SJCRH30 (cell line): ENCODE measurements around the gene CERS2. TPM values are rescaled to one million over a fixed set of nuclear protein-coding genes. Genes with fewer than 3 reads are reported as not detected.

Experiments
- DNase-seq, 2 experiments: peaks; one replicate each; pipeline ENCODE4 v3.0.0-alpha.2; 2015 to 2020
- H3K27ac ChIP-seq: fragments of 250-450 bp; sonication (Bioruptor Pico); 2 replicates; pipeline ENCODE4 v1.5.1; 2020; ENCODE audit warnings: mild to moderate bottlenecking, moderate library complexity
- H3K27me3 ChIP-seq: fragments of 250-450 bp; sonication (Bioruptor Pico); 2 replicates; pipeline ENCODE4 v1.5.1; 2020; ENCODE audit warnings: mild to moderate bottlenecking, moderate library complexity
- H3K36me3 ChIP-seq: fragments of 250-450 bp; sonication (Bioruptor Pico); 2 replicates; pipeline ENCODE4 v1.5.1; 2020; ENCODE audit warnings: mild to moderate bottlenecking, moderate library complexity
- H3K4me1 ChIP-seq: fragments of 250-450 bp; sonication (Bioruptor Pico); 2 replicates; pipeline ENCODE4 v1.5.1; 2020; ENCODE audit warnings: mild to moderate bottlenecking, moderate library complexity
- H3K4me3 ChIP-seq: fragments of 250-450 bp; sonication (Bioruptor Pico); 2 replicates; pipeline ENCODE4 v1.5.1; 2020; ENCODE audit warnings: mild to moderate bottlenecking, moderate library complexity
- H3K9me3 ChIP-seq: fragments of 250-450 bp; sonication (Bioruptor Pico); replicated peaks from 2 replicates; pipeline ENCODE4 v1.5.1; 2020; ENCODE audit warnings: mild to moderate bottlenecking, moderate library complexity
- total RNA-seq: library from RNA; depleted of rRNA; stranded (reverse); fragments of >200 nt; shearing (Covaris generic); gene quantifications from 2 replicates; pipeline ENCODE4 v1.2.3, GENCODE V29; 2014

CERS2 gene
- total RNA-seq, 1 experiment from 2014 or later = 95.2 TPM

- no peak for DNase-seq
- H3K9me3 ChIP-seq = no peaks in the 10 kb centered on the region
- peaks cover 17% of the 10 kb centered on the region for H3K4me1 ChIP-seq
- no peak overlapping the region for H3K27ac ChIP-seq
- H3K4me3 ChIP-seq = no peak overlapping the region
- no peaks in the 10 kb centered on the region for H3K36me3 ChIP-seq
- no peaks in the 10 kb centered on the region for H3K27me3 ChIP-seq
These were observed 28.5 kb upstream of the CERS2 start for GRCh38 chr1:151003180-151003579.

- H3K27ac ChIP-seq = no peak overlapping the region
- no peak for DNase-seq
- H3K9me3 ChIP-seq = no peaks in the 10 kb centered on the region
- H3K4me3 ChIP-seq = no peak overlapping the region
- H3K36me3 ChIP-seq = no peaks in the 10 kb centered on the region
- no peaks in the 10 kb centered on the region for H3K27me3 ChIP-seq
- peaks cover 17% of the 10 kb centered on the region for H3K4me1 ChIP-seq
These were observed 28.0 kb upstream of the CERS2 start for GRCh38 chr1:151002611-151003010.

GRCh38 chr1:151002051-151002450 is 27.4 kb upstream of the CERS2 start:
- no peaks in the 10 kb centered on the region for H3K27me3 ChIP-seq
- no peak overlapping the region for H3K27ac ChIP-seq
- no peak for DNase-seq
- no peak overlapping the region for H3K4me3 ChIP-seq
- H3K36me3 ChIP-seq = no peaks in the 10 kb centered on the region
- no peaks in the 10 kb centered on the region for H3K9me3 ChIP-seq
- H3K4me1 ChIP-seq = peaks cover 17% of the 10 kb centered on the region

DNA sequence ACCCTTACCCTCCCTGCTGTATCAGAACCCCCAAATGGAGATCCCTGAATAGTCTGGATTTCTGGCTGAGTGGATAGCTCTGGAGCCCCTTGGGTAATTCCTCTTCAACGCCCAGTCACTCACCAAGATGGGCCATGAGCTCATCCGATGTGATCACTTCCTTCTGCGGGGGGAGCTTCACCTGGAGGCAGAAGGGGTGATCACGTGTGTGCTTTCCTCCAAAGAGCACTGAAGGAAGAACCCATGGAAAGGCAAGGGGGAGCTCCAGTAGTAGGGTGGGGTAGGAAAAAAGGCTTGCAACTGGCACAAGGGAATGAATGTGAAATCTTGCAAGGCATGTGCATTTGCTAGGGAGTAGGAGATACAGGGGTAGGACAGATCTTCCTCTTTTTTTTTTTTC is 27.0 kb upstream of the CERS2 start:
- Histone ChIP-seq H3K9me3 (no peaks in the 10 kb centered on the region), H3K4me1 (peaks cover 17% of the 10 kb centered on the region), H3K4me3 (no peak overlapping the region), H3K27ac (no peak overlapping the region), H3K27me3 (no peaks in the 10 kb centered on the region), H3K36me3 (no peaks in the 10 kb centered on the region)
- no peak for DNase-seq

- peaks cover 14% of the 10 kb centered on the region for H3K4me1 ChIP-seq
- DNase-seq = no peak
- H3K9me3 ChIP-seq = no peaks in the 10 kb centered on the region
- H3K4me3 ChIP-seq = no peak overlapping the region
- H3K27me3 ChIP-seq = no peaks in the 10 kb centered on the region
- H3K27ac ChIP-seq = no peak overlapping the region
- H3K36me3 ChIP-seq = no peaks in the 10 kb centered on the region
These were observed 25.8 kb upstream of the CERS2 start for GRCh38 chr1:151000408-151000807.

GRCh38 chr1:150999926-151000325 is 25.3 kb upstream of the CERS2 start:
- H3K4me1 ChIP-seq = peaks cover 14% of the 10 kb centered on the region
- no peak overlapping the region for H3K4me3 ChIP-seq
- no peak for DNase-seq
- H3K27ac ChIP-seq = no peak overlapping the region; the same call in 1 of the 2 replicates
- H3K36me3 ChIP-seq = no peaks in the 10 kb centered on the region
- no peaks in the 10 kb centered on the region for H3K27me3 ChIP-seq
- no peaks in the 10 kb centered on the region for H3K9me3 ChIP-seq

DNA sequence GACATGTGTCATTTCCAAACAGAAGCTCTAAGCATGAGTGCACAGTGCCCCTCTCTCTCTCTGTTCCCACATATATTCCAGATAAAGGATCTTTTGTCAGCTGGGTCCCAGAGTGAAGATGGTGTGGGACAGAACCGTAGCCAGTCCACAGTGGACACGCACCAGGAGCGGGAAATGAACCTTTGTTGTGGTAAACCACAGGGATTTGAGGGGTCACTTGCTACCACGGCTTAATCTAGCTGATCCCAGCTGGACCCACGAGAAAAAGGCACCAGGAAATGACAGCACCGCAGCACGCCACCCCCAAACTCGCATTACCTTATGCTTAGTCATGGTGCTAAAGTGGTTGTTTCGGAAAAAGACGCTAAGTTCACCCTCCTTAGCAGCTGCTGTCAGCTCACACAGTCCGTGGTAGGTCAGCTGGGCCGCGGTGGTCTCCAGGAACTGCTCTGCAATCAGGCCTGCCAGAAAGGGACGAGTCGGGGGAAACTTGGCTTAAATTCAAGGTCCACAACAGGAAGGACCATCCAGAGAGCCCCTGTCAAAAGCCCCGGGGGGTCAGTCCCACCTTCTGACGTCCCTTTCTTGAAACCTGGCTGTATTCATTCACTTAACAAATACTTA is 24.5 kb upstream of the CERS2 start:
- peak; percentile 79 to 85 for DNase-seq
- Histone ChIP-seq H3K27ac (peak overlapping the region; percentile 51), H3K4me3 (peak overlapping the region; percentile 22), H3K27me3 (no peaks in the 10 kb centered on the region), H3K36me3 (no peaks in the 10 kb centered on the region), H3K4me1 (peaks cover 14% of the 10 kb centered on the region), H3K9me3 (no peaks in the 10 kb centered on the region)

- Histone ChIP-seq H3K27me3 (no peaks in the 10 kb centered on the region), H3K4me3 (no peak overlapping the region), H3K27ac (no peak overlapping the region), H3K4me1 (peaks cover 14% of the 10 kb centered on the region), H3K9me3 (no peaks in the 10 kb centered on the region), H3K36me3 (no peaks in the 10 kb centered on the region)
- DNase-seq = no peak
These were observed 23.3 kb upstream of the CERS2 start for GRCh38 chr1:150997949-150998348.

DNA sequence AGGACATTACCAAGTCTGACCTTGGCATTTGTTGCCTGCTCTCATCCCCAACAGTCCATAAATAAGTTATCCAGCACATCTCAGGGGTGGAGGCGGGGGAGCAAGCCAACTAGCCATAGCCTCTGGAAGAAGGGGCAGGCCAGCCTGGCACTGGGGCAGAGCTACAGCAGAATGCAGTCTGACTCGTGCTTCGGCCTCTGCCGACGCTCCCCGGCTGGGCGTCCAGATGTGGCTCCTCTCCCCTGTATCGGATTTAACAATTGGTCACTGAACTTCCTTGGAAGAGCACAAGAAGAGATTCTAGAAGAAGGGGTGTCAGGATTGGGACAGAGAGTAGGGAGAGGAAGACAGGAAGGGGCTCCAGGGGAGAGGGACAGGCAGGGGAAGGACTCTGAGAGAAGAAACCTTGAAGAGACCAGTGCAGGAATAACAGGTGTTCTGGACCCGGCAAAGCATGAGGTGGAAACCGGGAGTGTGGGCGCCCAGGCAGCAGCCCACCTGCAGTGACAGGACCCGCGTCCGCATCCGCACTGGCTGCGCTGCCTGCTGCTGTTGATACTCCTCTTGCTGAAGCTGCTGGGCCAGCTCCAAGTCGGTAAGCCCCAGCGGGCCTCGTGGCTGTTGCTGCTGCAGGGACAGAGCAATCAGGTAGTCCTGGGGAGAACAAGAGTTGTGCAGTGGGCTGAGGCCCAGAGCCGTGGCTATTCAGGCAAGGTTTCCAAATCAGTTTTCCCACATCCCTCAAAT is 22.7 kb upstream of the CERS2 start:
- Histone ChIP-seq H3K4me3 (no peak overlapping the region), H3K4me1 (peaks cover 14% of the 10 kb centered on the region), H3K27ac (no peak overlapping the region), H3K9me3 (no peaks in the 10 kb centered on the region), H3K27me3 (no peaks in the 10 kb centered on the region), H3K36me3 (no peaks in the 10 kb centered on the region)
- DNase-seq = no peak

DNA sequence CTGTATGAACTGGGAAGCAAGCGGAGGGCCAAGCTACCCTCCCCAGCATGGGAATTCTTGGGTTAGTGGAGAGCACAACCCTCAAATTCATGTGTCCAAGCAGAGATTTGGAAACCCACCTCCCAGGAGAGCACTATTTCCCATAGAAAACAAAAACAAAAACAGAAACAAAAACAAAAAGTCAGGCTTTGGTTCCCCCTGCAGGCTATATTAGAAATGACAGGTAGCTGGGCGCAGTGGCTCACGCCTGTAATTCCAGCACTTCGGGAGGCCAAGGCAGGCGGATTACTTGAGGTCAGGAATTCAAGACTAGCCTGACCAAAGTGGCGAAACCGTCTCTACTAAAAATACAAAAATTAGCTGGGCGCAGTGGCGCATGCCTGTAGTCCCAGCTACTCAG is 21.3 kb upstream of the CERS2 start:
- peak in 1 of 2 experiments; percentile 54 for DNase-seq
- Histone ChIP-seq H3K27me3 (no peaks in the 10 kb centered on the region), H3K36me3 (no peaks in the 10 kb centered on the region), H3K27ac (no peak overlapping the region), H3K9me3 (no peaks in the 10 kb centered on the region), H3K4me1 (peaks cover 14% of the 10 kb centered on the region), H3K4me3 (no peak overlapping the region)

DNA sequence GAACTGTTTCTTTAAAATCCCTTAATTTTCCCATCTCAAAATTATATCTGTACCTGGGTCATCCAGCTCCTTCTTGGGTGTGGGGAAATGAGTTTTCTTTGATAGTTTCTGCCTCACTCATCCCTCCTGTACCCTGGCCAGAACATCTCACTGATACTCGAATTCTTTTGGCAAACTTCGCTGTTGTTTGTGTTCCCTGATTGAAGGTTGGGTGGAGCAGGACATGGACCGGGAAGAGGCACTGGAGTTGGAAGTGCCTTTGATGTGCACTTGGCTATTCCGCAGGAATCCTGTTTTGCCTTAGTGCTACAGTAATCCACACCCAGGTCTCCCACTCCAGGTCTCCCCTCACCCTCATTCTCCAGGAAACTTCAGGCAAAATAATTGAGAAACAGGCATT is 20.8 kb upstream of the CERS2 start:
- no peaks in the 10 kb centered on the region for H3K36me3 ChIP-seq
- H3K27ac ChIP-seq = no peak overlapping the region
- H3K4me3 ChIP-seq = no peak overlapping the region
- no peaks in the 10 kb centered on the region for H3K9me3 ChIP-seq
- no peaks in the 10 kb centered on the region for H3K27me3 ChIP-seq
- peaks cover 14% of the 10 kb centered on the region for H3K4me1 ChIP-seq
- no peak for DNase-seq

- DNase-seq = no peak
- H3K9me3 ChIP-seq = no peaks in the 10 kb centered on the region
- H3K27ac ChIP-seq = no peak overlapping the region
- no peaks in the 10 kb centered on the region for H3K27me3 ChIP-seq
- H3K4me1 ChIP-seq = peaks cover 7% of the 10 kb centered on the region
- no peaks in the 10 kb centered on the region for H3K36me3 ChIP-seq
- no peak overlapping the region for H3K4me3 ChIP-seq
These were observed 19.6 kb upstream of the CERS2 start for GRCh38 chr1:150994248-150994647.

GRCh38 chr1:150992626-150993025 is 18.0 kb upstream of the CERS2 start:
- Histone ChIP-seq H3K9me3 (no peaks in the 10 kb centered on the region), H3K36me3 (no peaks in the 10 kb centered on the region), H3K4me3 (no peak overlapping the region), H3K27me3 (no peaks in the 10 kb centered on the region), H3K27ac (no peak overlapping the region), H3K4me1 (no peaks in the 10 kb centered on the region)
- DNase-seq = no peak

- no peaks in the 10 kb centered on the region for H3K9me3 ChIP-seq
- DNase-seq = no peak
- no peak overlapping the region for H3K4me3 ChIP-seq
- H3K27ac ChIP-seq = no peak overlapping the region
- H3K4me1 ChIP-seq = 0 out of 2 replicates have a peak, but pooled peaks cover 3% of the 10 kb centered on the region
- H3K27me3 ChIP-seq = no peaks in the 10 kb centered on the region
- no peaks in the 10 kb centered on the region for H3K36me3 ChIP-seq
These were observed 13.3 kb upstream of the CERS2 start for GRCh38 chr1:150987924-150988323.

- H3K4me1 ChIP-seq = peaks cover 19% of the 10 kb centered on the region; the same call in 1 of the 2 replicates
- H3K9me3 ChIP-seq = no peaks in the 10 kb centered on the region
- H3K27me3 ChIP-seq = no peaks in the 10 kb centered on the region
- no peak overlapping the region for H3K27ac ChIP-seq
- H3K4me3 ChIP-seq = no peak overlapping the region
- no peaks in the 10 kb centered on the region for H3K36me3 ChIP-seq
- no peak for DNase-seq
These were observed 10.7 kb upstream of the CERS2 start for GRCh38 chr1:150985179-150985825.
